GM12872 (cell line): ENCODE data around the gene ESRP2.

Source experiments
- CTCF ChIP-seq: IDR thresholded peaks from 3 replicates; pipeline ENCODE4 v1.5.1; 2011; ENCODE audit warnings: low read depth, mild to moderate bottlenecking, low read length, moderate library complexity; ENCODE audit not compliant: insufficient read depth

ESRP2 gene

GRCh38 chr16:68270353-68270752, 34.4 kb upstream of the ESRP2 start:
- no peak for TF ChIP-seq CTCF

- no peak for TF ChIP-seq CTCF
Measured at GRCh38 chr16:68269793-68270192, 33.9 kb upstream of the ESRP2 start.

GRCh38 chr16:68267612-68268405, 31.9 kb upstream of the ESRP2 start:
- TF ChIP-seq CTCF, result no peak

- no peak for TF ChIP-seq CTCF
Measured at GRCh38 chr16:68265078-68265920, 29.4 kb upstream of the ESRP2 start.

- TF ChIP-seq CTCF, result no peak; the same call in 1 of the 3 replicates
Measured at GRCh38 chr16:68264128-68265077, 28.5 kb upstream of the ESRP2 start, which contains the start of gene SLC7A6. SLC7A6 (plus strand) TSS chr16:68264526; CDS start chr16:68274727, 10,201 bp downstream.

GRCh38 chr16:68263559-68264127, 27.7 kb upstream of the ESRP2 start:
- peak; percentile 79; the same call in 1 of the 3 replicates for TF ChIP-seq CTCF
